ENCODE data around the gene HIGD1A. TPM values are rescaled to one million over a fixed set of nuclear protein-coding genes. Genes with fewer than 3 reads are reported as not detected.

Gene HIGD1A
- total RNA-seq, 1 experiment from 2014 or later = 77.6 TPM

DNA sequence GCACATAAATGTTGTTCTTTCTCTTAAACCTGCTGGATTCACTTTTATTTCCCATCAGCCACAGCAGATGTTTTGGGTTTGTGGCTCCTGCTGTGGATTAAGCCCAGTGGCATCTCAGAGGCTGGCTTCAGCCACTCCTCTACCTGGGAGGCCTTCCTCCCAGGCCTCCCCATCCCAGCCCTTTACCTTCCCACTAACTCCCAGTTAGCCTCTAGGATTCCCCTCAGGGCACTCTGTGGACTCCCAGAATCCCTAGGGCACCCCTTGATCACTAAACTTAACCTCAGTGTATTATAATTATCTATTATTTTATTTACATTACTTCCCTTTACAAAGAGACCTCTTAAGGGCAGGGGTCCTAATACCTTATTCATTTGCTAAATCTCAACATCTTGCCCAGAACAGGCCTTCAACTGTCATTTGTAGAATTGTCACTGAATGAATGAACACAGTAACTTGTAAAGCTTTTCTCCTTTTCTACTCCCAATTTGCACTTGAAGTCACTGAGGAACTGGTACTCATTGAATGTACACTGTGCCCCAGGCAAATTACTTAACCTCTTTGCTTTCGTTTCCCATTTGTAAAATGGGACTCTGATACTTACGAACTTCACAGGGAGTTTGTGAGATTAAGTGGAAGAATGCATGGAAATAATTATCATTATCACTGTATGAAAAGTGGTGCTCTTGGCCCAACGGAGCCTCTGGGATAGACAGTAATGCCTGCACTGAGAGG is 39.6 kb downstream of the HIGD1A start:
- Mint-ChIP-seq H3K27ac (no peak overlapping the region), H3K27me3 (ENCODE audit: low read depth) (peaks cover 7% of the 10 kb centered on the region), H3K36me3 (ENCODE audit: insufficient read depth in 1 of 3, low read depth in 3 of 3) (no peaks in the 10 kb centered on the region; a peak in 1 of 7 replicates), H3K4me3 (no peak overlapping the region), H3K4me1 (peaks cover 22 to 26% of the 10 kb centered on the region in 2 experiments), H3K9me3 (peaks cover 0 to 7% of the 10 kb centered on the region in 2 experiments; a peak in 2 of 5 replicates)
- Histone ChIP-seq H3K23ac (ENCODE audit: insufficient read length, low read depth, low read length) (no peak overlapping the region), H3K27ac (ENCODE audit: insufficient read length, low read depth, low read length) (no peak overlapping the region), H3K14ac (ENCODE audit: insufficient read depth, low read length) (no peak overlapping the region), H3K23me2 (ENCODE audit: insufficient read length, low read depth, low read length, poor library complexity, severe bottlenecking) (no peaks in the 10 kb centered on the region), H3K4ac (ENCODE audit: low read depth, low read length) (no peak overlapping the region), H3K9ac (ENCODE audit: extremely low read depth, insufficient read length, low read length) (no peak overlapping the region), H3K27me3 (ENCODE audit: insufficient read depth, low read length) (no peaks in the 10 kb centered on the region), H3K18ac (ENCODE audit: insufficient read length, low read depth, low read length) (no peak overlapping the region), H4K8ac (replicated peaks; ENCODE audit: insufficient read length, low read depth, low read length) (no peak overlapping the region), H4K91ac (ENCODE audit: insufficient read length, low read depth, low read length) (no peak overlapping the region), H3K79me1 (ENCODE audit: insufficient read depth, low read depth, low read length, poor library complexity, severe bottlenecking) (no peaks in the 10 kb centered on the region), H3K79me2 (ENCODE audit: insufficient read depth, low read length) (no peaks in the 10 kb centered on the region), H3K9me3 (ENCODE audit: control insufficient read depth, low read depth, low read length) (no peaks in the 10 kb centered on the region), H4K5ac (ENCODE audit: insufficient read length, low read depth, low read length) (no peak overlapping the region), H3K4me1 (ENCODE audit: insufficient read depth, low read length) (no peaks in the 10 kb centered on the region), H3K56ac (ENCODE audit: insufficient read length, low read depth, low read length) (no peak overlapping the region), H2AFZ (ENCODE audit: low read length) (no peak overlapping the region), H2BK5ac (ENCODE audit: insufficient read length, low read length) (no peak overlapping the region), H3K4me2 (ENCODE audit: insufficient read depth, insufficient read length, low read length) (no peak overlapping the region), H2BK15ac (ENCODE audit: low read depth, low read length) (no peak overlapping the region), H4K20me1 (ENCODE audit: control insufficient read depth, insufficient read depth, insufficient read length) (no peaks in the 10 kb centered on the region), H2AK5ac (ENCODE audit: insufficient read length, low read length) (no peak overlapping the region), H2BK120ac (ENCODE audit: low read depth, low read length, poor library complexity, severe bottlenecking) (no peak overlapping the region), H3T11ph (ENCODE audit: low read length) (no peak overlapping the region), H2BK20ac (ENCODE audit: low read depth, low read length, poor library complexity, severe bottlenecking) (no peak overlapping the region), H2BK12ac (ENCODE audit: insufficient read length, low read depth, low read length) (no peak overlapping the region)
- no peak for DNase-seq
- WGBS (ENCODE audit: extremely low coverage, insufficient read length, low lambda C conversion rate) = no CpG with 5 or more reads among the region's 3 CpGs
- TF ChIP-seq, protein P1, sequence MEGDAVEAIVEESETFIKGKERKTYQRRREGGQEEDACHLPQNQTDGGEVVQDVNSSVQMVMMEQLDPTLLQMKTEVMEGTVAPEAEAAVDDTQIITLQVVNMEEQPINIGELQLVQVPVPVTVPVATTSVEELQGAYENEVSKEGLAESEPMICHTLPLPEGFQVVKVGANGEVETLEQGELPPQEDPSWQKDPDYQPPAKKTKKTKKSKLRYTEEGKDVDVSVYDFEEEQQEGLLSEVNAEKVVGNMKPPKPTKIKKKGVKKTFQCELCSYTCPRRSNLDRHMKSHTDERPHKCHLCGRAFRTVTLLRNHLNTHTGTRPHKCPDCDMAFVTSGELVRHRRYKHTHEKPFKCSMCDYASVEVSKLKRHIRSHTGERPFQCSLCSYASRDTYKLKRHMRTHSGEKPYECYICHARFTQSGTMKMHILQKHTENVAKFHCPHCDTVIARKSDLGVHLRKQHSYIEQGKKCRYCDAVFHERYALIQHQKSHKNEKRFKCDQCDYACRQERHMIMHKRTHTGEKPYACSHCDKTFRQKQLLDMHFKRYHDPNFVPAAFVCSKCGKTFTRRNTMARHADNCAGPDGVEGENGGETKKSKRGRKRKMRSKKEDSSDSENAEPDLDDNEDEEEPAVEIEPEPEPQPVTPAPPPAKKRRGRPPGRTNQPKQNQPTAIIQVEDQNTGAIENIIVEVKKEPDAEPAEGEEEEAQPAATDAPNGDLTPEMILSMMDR (conservative IDR thresholded peaks at IDR 0.05) = no peak
